Right atrium auricular region (tissue), 2 donors: ENCODE measurements around the gene COBL. TPM values are rescaled to one million over a fixed set of nuclear protein-coding genes. Genes with fewer than 3 reads are reported as not detected.

Source experiments
- DNase-seq: peaks from one replicate; pipeline ENCODE4 v3.0.0-alpha.2; 2019; ENCODE audit warnings: low spot score
- H3K27ac ChIP-seq, 2 donors: fragments of 200-600 bp; sonication (generic); 1 replicate in 1 of 2; 2 replicates in 1 of 2; pipeline ENCODE4 v1.5.1; 2016 to 2019
- H3K27me3 ChIP-seq, 2 donors: fragments of 200-600 bp; sonication (generic); one replicate each; pipeline versions ENCODE4 v1.5.1 to v1.6.0; 2017 to 2019
- H3K36me3 ChIP-seq: fragments of 200-600 bp; sonication (generic); one replicate; pipeline ENCODE4 v1.5.1; 2016
- H3K4me1 ChIP-seq, 2 donors: fragments of 200-600 bp; sonication (generic); one replicate each; pipeline versions ENCODE4 v1.5.1 to v1.6.0; 2017 to 2019
- H3K4me3 ChIP-seq, 2 donors: fragments of 200-600 bp; sonication (generic); 1 replicate in 1 of 2; 2 replicates in 1 of 2; pipeline ENCODE4 v1.5.1; 2017 to 2019; ENCODE audit warnings: mild to moderate bottlenecking in 1 of 2, moderate library complexity in 1 of 2
- H3K9me3 ChIP-seq, 2 donors: fragments of 200-600 bp; sonication (generic); one replicate each; pipeline ENCODE4 v1.5.1; 2019
- CTCF ChIP-seq, 2 donors: fragments of 200-600 bp; sonication (generic); IDR thresholded peaks; one replicate each; pipeline ENCODE4 v1.5.1; 2019; ENCODE audit warnings: antibody characterized with exemption in 2 of 2
- total RNA-seq, 2 donors: library from RNA; depleted of rRNA; stranded (reverse); fragments of >200 nt; gene quantifications; one replicate each; pipeline ENCODE4 v1.1.0, GENCODE V29; 2016

COBL gene
- total RNA-seq, 2 donors from 2014 or later, result 26.3 to 31.4 TPM

DNA sequence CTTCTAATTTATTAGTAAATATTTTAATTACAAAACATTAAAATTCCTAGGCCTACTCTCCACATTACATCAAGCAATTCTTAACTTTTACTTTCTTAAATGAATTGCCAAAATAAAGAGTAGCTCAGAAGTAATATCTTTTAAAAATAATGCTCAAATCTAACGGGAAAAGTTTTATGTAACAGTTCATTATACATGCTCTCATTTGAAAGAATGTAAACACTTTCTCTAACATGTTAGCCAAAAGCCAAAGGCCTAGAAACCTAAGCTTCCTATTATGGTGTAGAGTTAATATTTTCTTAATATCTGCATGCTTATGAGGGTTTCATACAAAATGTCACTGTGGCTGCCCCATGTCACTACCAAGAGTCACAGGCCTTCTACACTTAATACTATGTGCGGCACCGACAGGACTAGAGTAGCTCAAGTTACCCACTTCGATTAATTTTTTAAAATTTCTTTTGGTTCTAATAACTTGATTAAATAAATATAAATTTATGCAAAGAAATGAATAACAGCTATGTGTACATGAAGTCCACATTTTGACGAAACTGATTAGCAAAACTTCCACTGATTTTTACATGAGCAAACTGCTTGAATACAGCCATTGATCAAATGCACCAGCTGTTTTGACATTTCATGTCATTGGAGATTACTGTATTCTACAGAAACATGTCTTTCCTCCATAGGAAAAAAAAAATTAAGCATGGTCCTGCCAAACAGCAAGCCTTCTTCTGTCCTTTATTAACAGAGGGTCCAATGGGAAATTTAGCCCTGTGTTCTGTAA, 3.5 kb downstream of the COBL start:
- no peak for TF ChIP-seq CTCF (IDR thresholded peaks at IDR 0.05)
- H3K4me1 ChIP-seq, result peaks cover 0 to 31% of the 10 kb centered on the region in 2 donors
- no peak overlapping the region for H3K27ac ChIP-seq
- no peaks in the 10 kb centered on the region for H3K27me3 ChIP-seq
- DNase-seq, result no peak
- no peak overlapping the region for H3K4me3 ChIP-seq
- no peaks in the 10 kb centered on the region for H3K9me3 ChIP-seq
- no peaks in the 10 kb centered on the region for H3K36me3 ChIP-seq

DNA sequence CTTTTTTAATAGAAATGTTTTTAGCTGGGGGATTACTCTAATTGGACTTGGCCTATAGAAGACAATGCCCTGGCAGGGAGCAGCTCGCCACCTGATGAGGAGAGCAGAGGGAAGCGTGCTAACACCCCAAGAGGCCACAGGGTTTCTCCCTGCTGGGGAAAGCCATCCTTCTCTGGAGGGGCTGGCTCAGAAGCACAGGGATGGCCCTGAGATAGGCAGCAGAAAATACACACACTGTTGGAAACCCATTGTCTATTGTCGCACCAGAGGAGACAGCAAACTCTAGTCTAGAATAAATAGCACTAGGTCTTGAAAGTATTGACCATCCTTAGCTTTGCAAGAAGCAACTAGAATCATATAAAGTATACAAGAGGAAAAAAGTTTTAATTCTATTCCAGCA, 5.4 kb downstream of the COBL start:
- Histone ChIP-seq H3K27me3 (no peaks in the 10 kb centered on the region), H3K36me3 (no peaks in the 10 kb centered on the region), H3K4me3 (no peak overlapping the region), H3K9me3 (no peaks in the 10 kb centered on the region), H3K27ac (no peak overlapping the region), H3K4me1 (peaks cover 0 to 35% of the 10 kb centered on the region in 2 donors)
- no peak for DNase-seq
- TF ChIP-seq CTCF (IDR thresholded peaks at IDR 0.05), result no peak

DNA sequence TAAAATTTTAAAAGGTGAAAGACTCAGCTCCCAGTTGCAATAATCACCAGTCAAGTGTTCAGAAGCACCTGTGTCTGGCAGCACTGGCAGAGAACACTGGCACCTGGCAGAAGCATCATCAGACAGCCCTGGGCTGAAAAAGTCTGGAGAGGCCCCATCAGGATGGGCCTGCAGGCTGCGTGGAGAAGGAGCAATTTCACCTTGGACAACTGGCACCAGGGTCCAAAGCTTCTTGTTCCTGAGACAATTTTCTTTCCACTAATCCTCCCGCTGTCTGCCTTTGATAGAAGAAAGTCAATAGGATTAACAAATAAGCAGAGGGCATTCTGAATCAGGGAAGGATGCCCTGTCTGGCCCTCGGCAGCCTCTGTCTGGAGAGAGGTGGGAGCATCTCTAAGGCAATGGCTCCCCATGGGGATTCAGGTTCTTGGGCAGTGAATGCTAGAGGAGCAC, 6.5 kb downstream of the COBL start:
- no peak overlapping the region for H3K4me3 ChIP-seq
- DNase-seq, result peak; percentile 30
- H3K27me3 ChIP-seq, result no peaks in the 10 kb centered on the region
- H3K4me1 ChIP-seq, result peaks cover 0 to 25% of the 10 kb centered on the region in 2 donors
- H3K9me3 ChIP-seq, result no peaks in the 10 kb centered on the region
- no peaks in the 10 kb centered on the region for H3K36me3 ChIP-seq
- TF ChIP-seq CTCF (IDR thresholded peaks at IDR 0.05), result no peak
- no peak overlapping the region for H3K27ac ChIP-seq

DNA sequence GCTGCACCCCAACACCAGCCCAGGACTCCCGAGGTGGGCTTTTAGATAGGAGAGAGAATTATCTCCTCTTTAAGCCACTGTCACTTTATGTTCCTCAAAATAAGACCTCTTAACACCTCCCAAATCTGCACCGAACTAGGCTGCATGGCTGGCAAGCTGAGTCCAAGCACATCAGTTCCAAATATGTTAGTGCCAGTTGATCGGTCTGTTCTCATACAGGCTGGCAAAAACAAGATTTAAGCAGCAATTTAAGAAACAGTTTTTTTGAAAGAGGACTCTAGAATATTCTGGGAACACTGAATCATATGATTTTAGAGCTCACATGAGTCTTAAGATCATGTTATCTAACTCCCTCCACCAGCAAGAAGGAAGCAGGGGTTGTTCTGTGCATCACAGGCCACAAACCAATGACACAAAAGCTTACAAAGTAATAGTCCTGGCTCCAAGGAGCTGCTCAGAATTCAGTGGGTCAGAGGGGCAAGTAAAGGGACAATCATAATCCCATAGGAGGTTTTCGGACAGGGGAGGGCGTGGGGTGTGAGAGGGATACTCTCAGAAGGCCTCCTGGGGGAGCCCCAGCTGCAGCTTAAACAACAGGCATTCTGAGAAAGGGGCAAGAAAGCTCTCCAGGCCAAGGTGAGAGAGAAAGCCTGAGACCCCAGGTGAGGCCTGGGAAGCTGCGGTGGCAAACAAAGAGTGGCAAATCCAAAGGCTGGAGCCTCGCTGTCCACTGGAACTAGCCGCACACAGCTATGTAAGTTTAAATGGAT, 7.1 kb downstream of the COBL start:
- H3K9me3 ChIP-seq, result no peaks in the 10 kb centered on the region
- H3K36me3 ChIP-seq, result no peaks in the 10 kb centered on the region
- TF ChIP-seq CTCF (IDR thresholded peaks at IDR 0.05), result no peak
- H3K4me1 ChIP-seq, result peaks cover 0 to 25% of the 10 kb centered on the region in 2 donors
- DNase-seq, result no peak
- H3K27ac ChIP-seq, result no peak overlapping the region
- H3K4me3 ChIP-seq, result no peak overlapping the region
- no peaks in the 10 kb centered on the region for H3K27me3 ChIP-seq

- Histone ChIP-seq H3K36me3 (no peaks in the 10 kb centered on the region), H3K27ac (no peak overlapping the region), H3K4me3 (no peak overlapping the region), H3K27me3 (no peaks in the 10 kb centered on the region), H3K4me1 (peaks cover 0 to 29% of the 10 kb centered on the region in 2 donors), H3K9me3 (no peaks in the 10 kb centered on the region)
- no peak for DNase-seq
- no peak for TF ChIP-seq CTCF (IDR thresholded peaks at IDR 0.05)
Measured at GRCh38 chr7:51308696-51309095, 7.9 kb downstream of the COBL start.
